Stimulated activated CD8-positive, alpha-beta memory T cell treated with anti-CD3 and anti-CD28 coated beads, Interleukin-7, amount 100 ng/mL, for 48 hours (primary cell): Measurements from ENCODE around the gene NEU3.

Source experiments
- DNase-seq, 2 donors: peaks; one replicate each; pipeline ENCODE4 v3.0.0-alpha.2; 2020; ENCODE audit warnings: low read depth in 1 of 2; ENCODE audit errors: extremely low read depth in 1 of 2

NEU3 gene

DNA sequence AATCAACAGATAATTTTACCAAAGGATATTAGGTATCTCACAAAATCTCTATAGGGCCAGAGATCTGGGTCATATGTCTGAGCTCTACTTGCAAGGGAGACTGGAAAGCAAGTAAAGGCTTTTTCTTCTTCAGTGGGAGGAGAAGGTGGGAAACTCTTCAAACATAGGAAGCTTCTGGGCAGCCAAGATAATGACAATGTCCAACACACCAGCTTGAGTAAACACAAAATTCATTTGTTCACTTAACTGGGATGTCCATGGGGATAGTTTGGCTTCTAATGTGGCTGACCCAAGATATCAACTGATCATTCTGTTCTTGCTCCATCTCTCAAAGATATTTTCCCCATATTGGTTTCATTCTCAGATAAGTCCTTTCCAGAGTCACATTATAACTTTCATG lies 70.6 kb downstream of the NEU3 start:
- no peak for DNase-seq

DNA sequence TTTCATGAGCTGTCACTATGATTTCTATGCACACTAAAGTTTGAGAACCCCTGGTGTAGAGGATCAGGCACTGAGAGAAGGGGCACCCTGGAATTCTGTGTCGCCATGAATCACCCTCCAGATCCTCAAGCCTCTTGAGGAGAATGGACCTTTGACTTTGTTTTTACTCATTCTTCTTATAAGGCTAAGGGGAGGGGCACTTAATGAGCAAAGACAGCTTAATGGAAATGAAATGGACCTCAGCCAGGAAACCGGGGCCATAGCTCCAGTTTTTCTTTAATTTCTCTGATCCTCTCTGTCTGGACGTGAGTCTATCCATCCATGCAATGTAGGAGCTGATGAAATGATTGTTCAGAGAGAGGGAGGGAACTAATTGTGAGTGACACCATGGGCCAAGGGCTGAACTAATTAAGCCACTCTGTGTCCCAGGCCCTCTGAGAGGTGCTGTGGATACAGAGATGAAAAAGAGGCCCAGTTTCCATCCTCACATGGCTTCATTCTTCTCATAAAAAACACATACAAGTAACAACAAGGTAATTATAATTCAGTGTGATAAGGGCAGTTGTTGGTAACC lies 75.1 kb downstream of the NEU3 start:
- DNase-seq: no peak

DNA sequence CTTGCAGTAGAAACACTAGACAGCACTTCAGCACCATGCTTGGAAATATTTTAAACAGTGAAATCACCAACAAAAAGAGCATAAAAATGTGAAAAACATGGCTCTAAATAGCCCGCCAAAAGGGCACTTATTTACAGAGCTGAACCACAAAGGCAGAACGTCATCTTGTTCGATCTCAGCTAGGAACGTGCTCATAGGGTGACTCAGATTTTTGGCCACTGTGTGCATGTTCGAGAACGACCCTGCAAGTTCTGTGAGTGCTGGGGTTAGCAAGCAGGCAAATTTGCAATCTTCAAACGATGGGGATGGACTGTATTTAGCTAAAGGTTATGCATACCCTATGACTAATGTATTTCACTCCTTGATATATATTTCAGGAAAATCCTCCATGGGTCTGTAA lies 77.3 kb downstream of the NEU3 start:
- DNase-seq: no peak
